GM12878 (cell line): Measurements from ENCODE around the gene HAUS6.

Source experiments
- CTCF ChIP-seq, 3 experiments: IDR thresholded peaks in 2 of 3; conservative IDR thresholded peaks in 1 of 3; 2 replicates each; pipeline ENCODE4 v1.5.1; 2011; ENCODE audit warnings: low read depth in 3 of 3, low read length in 3 of 3, mild to moderate bottlenecking in 3 of 3, control low read depth in 2 of 3, moderate library complexity in 2 of 3, inconsistent platforms in 1 of 3, mixed read lengths in 1 of 3; ENCODE audit not compliant: control insufficient read depth in 2 of 3, insufficient read depth in 1 of 3; ENCODE audit errors: extremely low read depth in 1 of 3
- ESRRA ChIP-seq: IDR thresholded peaks from 2 replicates; pipeline ENCODE4 v1.6.1; 2012; ENCODE audit warnings: mild to moderate bottlenecking, low read length, improper control_type of control experiment
- ETV6 ChIP-seq, 2 experiments: fragments of 450-650 bp in 1 of 2; IDR thresholded peaks in 1 of 2; conservative IDR thresholded peaks in 1 of 2; 2 replicates each; pipeline ENCODE4 v1.6.1; 2014; ENCODE audit warnings: antibody characterized with exemption in 1 of 2, borderline replicate concordance in 1 of 2, low read depth in 1 of 2, mild to moderate bottlenecking in 1 of 2, moderate library complexity in 1 of 2
- EZH2 ChIP-seq: IDR thresholded peaks from 2 replicates; pipeline ENCODE4 v1.6.1; 2012; ENCODE audit warnings: low read depth, mild to moderate bottlenecking, control low read depth, inconsistent platforms, low read length, borderline replicate concordance; ENCODE audit not compliant: control insufficient read depth
- GABPA ChIP-seq: IDR thresholded peaks from 2 replicates; pipeline ENCODE4 v1.6.1; 2014; ENCODE audit warnings: antibody characterized with exemption, low read depth, mild to moderate bottlenecking, inconsistent platforms
- MLLT1 ChIP-seq: fragments of 450-650 bp; IDR thresholded peaks from 2 replicates; pipeline ENCODE4 v1.6.1; 2016; ENCODE audit warnings: mild to moderate bottlenecking
- NFXL1 ChIP-seq: fragments of 450-650 bp; IDR thresholded peaks from 2 replicates; pipeline ENCODE4 v1.6.1; 2017; ENCODE audit warnings: antibody characterized with exemption, mild to moderate bottlenecking, borderline replicate concordance
- NFYB ChIP-seq: IDR thresholded peaks from 2 replicates; pipeline ENCODE4 v1.6.1; 2011; ENCODE audit warnings: low read depth, mild to moderate bottlenecking, low read length, improper control_type of control experiment, moderate library complexity; ENCODE audit not compliant: insufficient read depth
- PKNOX1 ChIP-seq: fragments of 450-650 bp; IDR thresholded peaks from 2 replicates; pipeline ENCODE4 v1.6.1; 2016; ENCODE audit warnings: mild to moderate bottlenecking
- POLR2A ChIP-seq: IDR thresholded peaks from 2 replicates; pipeline ENCODE4 v1.6.1; 2011; ENCODE audit warnings: low read depth, mild to moderate bottlenecking, low read length
- POLR2AphosphoS5 ChIP-seq: IDR thresholded peaks from 2 replicates; pipeline ENCODE4 v1.6.1; 2011; ENCODE audit warnings: mild to moderate bottlenecking, low read length, inconsistent platforms
- SREBF2 ChIP-seq: IDR thresholded peaks from 2 replicates; pipeline ENCODE4 v1.6.1; 2012; ENCODE audit warnings: mild to moderate bottlenecking, low read length
- TAF1 ChIP-seq: IDR thresholded peaks from 2 replicates; pipeline ENCODE4 v1.6.1; 2011; ENCODE audit warnings: mild to moderate bottlenecking, low read depth, low read length, borderline replicate concordance
- ZNF24 ChIP-seq: fragments of 450-650 bp; IDR thresholded peaks from 2 replicates; pipeline ENCODE4 v1.6.1; 2017; ENCODE audit warnings: antibody characterized with exemption, mild to moderate bottlenecking

DNA sequence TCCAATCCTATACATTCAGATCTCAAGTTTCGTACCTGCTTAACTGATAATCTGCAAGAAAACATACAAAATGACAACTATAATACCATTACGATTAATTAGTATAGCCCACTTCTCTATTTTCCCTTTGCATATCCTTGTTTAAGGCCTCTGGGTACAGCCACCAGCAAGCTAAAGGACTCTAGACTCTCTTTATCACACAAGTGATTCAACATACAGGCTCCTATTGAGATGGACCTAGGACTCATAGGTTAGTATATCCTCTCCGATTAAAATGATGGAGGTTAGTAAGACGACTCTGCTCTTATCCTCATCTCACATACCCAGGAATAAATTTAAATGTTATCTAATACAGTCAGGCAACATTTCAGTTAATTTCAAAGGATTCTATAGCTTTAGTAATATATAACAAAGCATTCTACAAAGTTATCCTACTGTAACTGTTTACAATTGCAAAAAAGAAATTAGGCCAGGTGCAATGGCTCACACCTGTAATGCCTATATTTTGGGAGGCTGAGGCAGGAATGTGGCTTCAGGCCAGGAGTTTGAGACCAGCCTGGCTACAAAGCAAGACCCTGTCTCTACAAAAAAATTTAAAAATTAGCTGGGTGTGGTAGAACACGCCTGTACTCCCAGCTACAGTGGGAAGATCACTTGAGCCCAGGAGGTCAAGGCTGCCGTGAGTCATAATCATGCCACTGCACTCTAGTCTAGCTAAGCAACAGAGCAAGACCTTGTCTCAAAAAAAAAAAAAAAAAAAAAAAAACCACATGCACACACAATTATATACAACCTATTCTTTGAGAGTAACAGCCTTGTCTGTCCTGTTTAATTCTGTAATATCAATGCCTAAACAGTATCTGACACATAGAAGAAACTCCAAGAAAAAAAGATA lies 15.4 kb downstream of the HAUS6 start:
- TF ChIP-seq POLR2A (no peak), NFYB (no peak), POLR2AphosphoS5 (no peak), ZNF24 (no peak), TAF1 (no peak), EZH2 (no peak), ETV6 (conservative IDR thresholded peaks at IDR 0.05 in 1 of 2, IDR thresholded peaks at IDR 0.05 in 1 of 2; ENCODE audit: borderline replicate concordance in 1 of 2, low read depth in 1 of 2) (no peak), GABPA (no peak), PKNOX1 (no peak), CTCF (IDR thresholded peaks at IDR 0.05 in 2 of 3, conservative IDR thresholded peaks at IDR 0.05 in 1 of 3; ENCODE audit: control insufficient read depth in 2 of 3, extremely low read depth in 1 of 3, insufficient read depth in 1 of 3, low read depth in 3 of 3, low read length in 3 of 3) (no peak), SREBF2 (no peak), ESRRA (no peak), NFXL1 (no peak), MLLT1 (no peak)
